HepG2 (cell line): ENCODE measurements around the gene DPEP3. TPM values are rescaled to one million over a fixed set of nuclear protein-coding genes. Genes with fewer than 3 reads are reported as not detected.

Experiments
- CBX5 ChIP-seq: sonication (generic); formaldehyde crosslinking; IDR thresholded peaks from 2 replicates; pipeline ENCODE4 v1.4.0; 2020; ENCODE audit warnings: missing genetic modification reagents, borderline replicate concordance
- KDM3A ChIP-seq: IDR thresholded peaks from 2 replicates; pipeline ENCODE4 v1.6.1; 2018; ENCODE audit warnings: low read depth, missing compliant biosample characterization
- KDM5B ChIP-seq: sonication (generic); formaldehyde crosslinking; IDR thresholded peaks from 2 replicates; pipeline ENCODE4 v1.4.0; 2020; ENCODE audit warnings: missing genetic modification reagents, mild to moderate bottlenecking, borderline replicate concordance
- MIER2 ChIP-seq: IDR thresholded peaks from 2 replicates; pipeline ENCODE4 v1.6.1; 2016; ENCODE audit warnings: missing biosample characterization, missing genetic modification reagents
- RBM22 ChIP-seq: fragments of 200-400 bp; formaldehyde crosslinking; optimal IDR thresholded peaks from 2 replicates; pipeline ENCODE3; 2017; ENCODE audit warnings: mild to moderate bottlenecking, low read length, moderate library complexity
- ZNF318 ChIP-seq: sonication (generic); formaldehyde crosslinking; IDR thresholded peaks from 2 replicates; pipeline ENCODE4 v1.4.0; 2020; ENCODE audit warnings: mild to moderate bottlenecking, missing genetic modification reagents
- ZNF503 ChIP-seq: sonication (generic); formaldehyde crosslinking; IDR thresholded peaks from 2 replicates; pipeline ENCODE4 v1.4.0; 2020; ENCODE audit warnings: missing genetic modification reagents
- ZNF512 ChIP-seq: sonication (generic); formaldehyde crosslinking; IDR thresholded peaks from 2 replicates; pipeline ENCODE4 v1.4.0; 2020; ENCODE audit warnings: mild to moderate bottlenecking, missing genetic modification reagents
- ZNF878 ChIP-seq: sonication (generic); formaldehyde crosslinking; IDR thresholded peaks from 2 replicates; pipeline ENCODE4 v1.8.1; 2023; ENCODE audit warnings: mild to moderate bottlenecking, missing genetic modification reagents, moderate library complexity
- ZSCAN5A ChIP-seq: sonication (generic); formaldehyde crosslinking; IDR thresholded peaks from 2 replicates; pipeline ENCODE4 v1.8.0; 2022; ENCODE audit warnings: mild to moderate bottlenecking, missing genetic modification reagents, borderline replicate concordance
- polyA plus RNA-seq, 8 experiments: library from polyadenylated mRNA; depleted of rRNA in 3 of 8; stranded (reverse) in 7 of 8; unstranded in 1 of 8; fragments of >200 nt; fragmentation: Illumina TruSeq in 4 of 8; extraction: Trizol in 4 of 8; gene quantifications; 2 replicates each; pipeline versions ENCODE4 v1.2.1 to v1.2.3, GENCODE V29; 2011 to 2016; ENCODE audit warnings: low read depth in 4 of 8, missing spikeins in 1 of 8, mixed read lengths in 1 of 8; ENCODE audit not compliant: insufficient read depth in 1 of 8
- total RNA-seq, 5 experiments: library from RNA; depleted of rRNA; stranded (reverse); fragments of >200 nt; fragmentation: Illumina TruSeq; extraction: Trizol; gene quantifications; 2 replicates each; pipeline ENCODE4 v1.2.3, GENCODE V29; 2016; ENCODE audit warnings: low read depth in 1 of 5
- TF ChIP-seq, protein P1 (sequence below): sonication (generic); formaldehyde crosslinking; IDR thresholded peaks from 2 replicates; pipeline ENCODE4; 2020; ENCODE audit warnings: missing genetic modification reagents, mild to moderate bottlenecking, borderline replicate concordance

The DPEP3 gene
- total and polyA plus RNA-seq, 2 of the 13 experiments (the other 11 are each of a cell fraction or from before 2014, with no cell fraction given), result not detected

DNA sequence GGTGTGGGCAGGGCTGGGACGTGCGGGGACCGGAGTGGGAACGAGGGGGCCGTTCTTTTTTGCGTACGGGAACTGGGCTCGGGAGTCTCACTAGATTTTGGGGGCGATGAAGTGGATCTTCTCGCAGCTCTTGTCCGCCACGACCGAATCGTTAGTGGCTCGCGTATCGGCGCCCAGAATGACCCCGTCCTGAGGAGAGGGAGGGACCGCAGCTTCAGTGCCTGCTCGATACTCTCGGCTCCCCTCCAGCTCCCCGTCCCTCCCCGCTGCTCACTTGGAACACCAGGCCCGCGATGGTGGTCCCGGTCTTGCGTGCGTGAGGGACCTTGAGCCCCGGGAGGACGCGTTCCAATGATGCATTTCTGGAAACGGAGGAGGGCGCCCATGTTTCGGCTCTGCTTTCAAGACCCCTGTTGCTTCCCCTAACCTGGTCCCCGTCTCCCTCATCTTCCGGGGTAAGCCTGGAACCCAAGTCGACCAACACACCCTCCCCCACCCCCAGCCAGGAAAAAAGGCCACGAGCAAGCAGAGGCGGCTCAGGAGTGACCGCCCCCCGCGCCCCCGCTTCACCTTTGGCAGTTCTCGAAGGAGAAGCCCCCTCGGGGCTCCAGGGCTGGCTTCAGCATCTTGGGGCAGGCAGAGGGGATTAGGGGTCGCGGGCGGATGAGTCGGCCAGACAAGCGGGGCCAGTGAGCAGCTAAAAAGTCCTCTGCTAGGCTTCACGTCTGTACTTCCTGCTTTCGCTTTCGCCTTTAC, 44.0 kb downstream of the DPEP3 start, which contains the start of gene PSMB10 (continued):
- TF ChIP-seq ZNF318 (CRISPR knock-in tag) (no peak), ZNF878 (CRISPR knock-in tag) (no peak), ZSCAN5A (CRISPR knock-in tag) (no peak), CBX5 (CRISPR knock-in tag) (no peak), ZNF512 (0 out of 2 replicates have a peak, but pooled peaks have one; percentile 30), MIER2 (CRISPR knock-in tag) (no peak), RBM22 (peak; percentile 93), ZNF503 (CRISPR knock-in tag) (0 out of 2 replicates have a peak, but pooled peaks have one; percentile 8), KDM5B (CRISPR knock-in tag) (no peak), KDM3A (CRISPR knock-in tag) (no peak; the same call in 1 of the 2 replicates)
- TF ChIP-seq, protein P1, sequence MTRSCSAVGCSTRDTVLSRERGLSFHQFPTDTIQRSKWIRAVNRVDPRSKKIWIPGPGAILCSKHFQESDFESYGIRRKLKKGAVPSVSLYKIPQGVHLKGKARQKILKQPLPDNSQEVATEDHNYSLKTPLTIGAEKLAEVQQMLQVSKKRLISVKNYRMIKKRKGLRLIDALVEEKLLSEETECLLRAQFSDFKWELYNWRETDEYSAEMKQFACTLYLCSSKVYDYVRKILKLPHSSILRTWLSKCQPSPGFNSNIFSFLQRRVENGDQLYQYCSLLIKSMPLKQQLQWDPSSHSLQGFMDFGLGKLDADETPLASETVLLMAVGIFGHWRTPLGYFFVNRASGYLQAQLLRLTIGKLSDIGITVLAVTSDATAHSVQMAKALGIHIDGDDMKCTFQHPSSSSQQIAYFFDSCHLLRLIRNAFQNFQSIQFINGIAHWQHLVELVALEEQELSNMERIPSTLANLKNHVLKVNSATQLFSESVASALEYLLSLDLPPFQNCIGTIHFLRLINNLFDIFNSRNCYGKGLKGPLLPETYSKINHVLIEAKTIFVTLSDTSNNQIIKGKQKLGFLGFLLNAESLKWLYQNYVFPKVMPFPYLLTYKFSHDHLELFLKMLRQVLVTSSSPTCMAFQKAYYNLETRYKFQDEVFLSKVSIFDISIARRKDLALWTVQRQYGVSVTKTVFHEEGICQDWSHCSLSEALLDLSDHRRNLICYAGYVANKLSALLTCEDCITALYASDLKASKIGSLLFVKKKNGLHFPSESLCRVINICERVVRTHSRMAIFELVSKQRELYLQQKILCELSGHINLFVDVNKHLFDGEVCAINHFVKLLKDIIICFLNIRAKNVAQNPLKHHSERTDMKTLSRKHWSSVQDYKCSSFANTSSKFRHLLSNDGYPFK, result no peak
